DOHH2 (cell line): ENCODE measurements around the gene HSD17B3.

Experiments
- H3F3A ChIP-seq: fragments of 200-600 bp; sonication (generic), shearing (Covaris generic); 2 replicates; pipeline ENCODE4 v1.6.0; 2016; ENCODE audit warnings: antibody characterized with exemption, mild to moderate bottlenecking; ENCODE audit not compliant: control insufficient read depth, insufficient read depth
- H3K27ac ChIP-seq: fragments of 200-600 bp; sonication (generic); 2 replicates; pipeline ENCODE4 v1.5.1; 2014; ENCODE audit warnings: low read depth, mild to moderate bottlenecking, low read length, moderate library complexity
- H3K27me3 ChIP-seq: fragments of 200-600 bp; sonication (generic); 2 replicates; pipeline ENCODE4 v1.6.1; 2014; ENCODE audit warnings: mild to moderate bottlenecking, low read length, mixed read lengths; ENCODE audit not compliant: control insufficient read depth
- H3K36me3 ChIP-seq: fragments of 200-600 bp; sonication (generic); 2 replicates; pipeline ENCODE4 v1.6.1; 2014; ENCODE audit warnings: mild to moderate bottlenecking, low read length, moderate library complexity, mixed read lengths; ENCODE audit not compliant: control insufficient read depth
- H3K4me1 ChIP-seq: fragments of 200-600 bp; sonication (generic); 2 replicates; pipeline ENCODE4 v1.6.1; 2014; ENCODE audit warnings: mild to moderate bottlenecking, low read length, mixed read lengths; ENCODE audit not compliant: control insufficient read depth
- H3K4me2 ChIP-seq: fragments of 200-600 bp; sonication (generic); 2 replicates; pipeline ENCODE4 v1.6.0; 2014; ENCODE audit warnings: mild to moderate bottlenecking, low read length, moderate library complexity
- H3K4me3 ChIP-seq: fragments of 200-600 bp; sonication (generic); 2 replicates; pipeline ENCODE4 v1.5.1; 2014; ENCODE audit warnings: mild to moderate bottlenecking, low read length, mixed read lengths
- H3K79me2 ChIP-seq: fragments of 200-600 bp; sonication (generic); 2 replicates; pipeline ENCODE4 v1.6.1; 2014; ENCODE audit warnings: mild to moderate bottlenecking, low read length, mixed read lengths; ENCODE audit not compliant: control insufficient read depth
- H3K9me2 ChIP-seq: fragments of 200-600 bp; sonication (generic); replicated peaks from 2 replicates; pipeline ENCODE4 v1.6.1; 2014; ENCODE audit warnings: mild to moderate bottlenecking, low read length, mixed read lengths; ENCODE audit not compliant: control insufficient read depth
- H3K9me3 ChIP-seq: fragments of 200-600 bp; sonication (generic); 2 replicates; pipeline ENCODE4 v1.6.1; 2014; ENCODE audit warnings: antibody characterized with exemption, low read length, mixed read lengths; ENCODE audit not compliant: control insufficient read depth, insufficient read depth
- H4K20me1 ChIP-seq: fragments of 200-600 bp; sonication (generic); 2 replicates; pipeline ENCODE4 v1.6.0; 2014; ENCODE audit warnings: low read depth, mild to moderate bottlenecking, antibody characterized with exemption, low read length, moderate library complexity; ENCODE audit not compliant: control insufficient read depth, insufficient read depth
- CTCF ChIP-seq: fragments of 200-600 bp; sonication (generic); IDR thresholded peaks from one replicate; pipeline ENCODE4 v1.5.1; 2014; ENCODE audit warnings: antibody characterized with exemption, mild to moderate bottlenecking, low read depth, low read length; ENCODE audit not compliant: poor library complexity, severe bottlenecking
- EZH2phosphoT487 ChIP-seq: fragments of 200-600 bp; sonication (generic); IDR thresholded peaks from 2 replicates; pipeline ENCODE4 v1.6.1; 2017; ENCODE audit warnings: borderline replicate concordance, mild to moderate bottlenecking, antibody characterized with exemption, low read length, moderate library complexity, mixed read lengths

The HSD17B3 gene

GRCh38 chr9:96217294-96217707 is 84.7 kb downstream of the HSD17B3 start:
- Histone ChIP-seq H4K20me1 (no peaks in the 10 kb centered on the region), H3K27me3 (peaks cover 5% of the 10 kb centered on the region), H3K79me2 (no peaks in the 10 kb centered on the region), H3K9me3 (no peaks in the 10 kb centered on the region), H3F3A (no peaks in the 10 kb centered on the region), H3K4me1 (peaks cover 7% of the 10 kb centered on the region), H3K4me3 (no peak overlapping the region), H3K9me2 (no peaks in the 10 kb centered on the region), H3K27ac (no peak overlapping the region), H3K36me3 (no peaks in the 10 kb centered on the region), H3K4me2 (no peak overlapping the region)
- TF ChIP-seq CTCF: no peak
- TF ChIP-seq EZH2phosphoT487: no peak

GRCh38 chr9:96216583-96216982 is 85.4 kb downstream of the HSD17B3 start:
- H3K79me2 ChIP-seq: no peaks in the 10 kb centered on the region
- H3K4me1 ChIP-seq: peaks cover 7% of the 10 kb centered on the region
- H3K4me2 ChIP-seq: no peak overlapping the region
- H3K9me2 ChIP-seq: no peaks in the 10 kb centered on the region
- TF ChIP-seq EZH2phosphoT487 (no peak), CTCF (no peak)
- H4K20me1 ChIP-seq: no peaks in the 10 kb centered on the region
- H3K4me3 ChIP-seq: no peak overlapping the region
- peaks cover 5% of the 10 kb centered on the region for H3K27me3 ChIP-seq
- no peaks in the 10 kb centered on the region for H3K36me3 ChIP-seq
- H3F3A ChIP-seq: no peaks in the 10 kb centered on the region
- H3K27ac ChIP-seq: no peak overlapping the region
- no peaks in the 10 kb centered on the region for H3K9me3 ChIP-seq

DNA sequence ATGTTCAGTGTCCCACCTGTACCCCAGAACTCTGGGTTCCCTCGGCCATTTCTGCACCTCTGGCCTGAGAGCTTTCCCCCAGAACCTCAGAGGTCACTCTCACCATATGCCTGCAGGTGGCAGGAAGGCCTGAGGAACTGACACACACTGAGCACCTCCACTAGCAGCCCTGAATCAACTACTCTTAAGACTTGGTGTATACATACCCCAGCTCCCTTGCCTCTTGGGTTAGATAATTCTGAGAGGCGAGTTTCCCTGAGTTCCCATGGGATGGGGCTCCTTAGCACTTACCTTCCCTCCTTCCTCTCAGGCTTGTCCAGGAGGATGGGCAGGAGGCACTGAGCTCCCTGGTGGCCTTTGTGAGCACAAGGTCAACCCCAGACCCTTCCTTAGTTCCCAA is 86.1 kb downstream of the HSD17B3 start:
- TF ChIP-seq EZH2phosphoT487: no peak
- no peak for TF ChIP-seq CTCF
- Histone ChIP-seq H3K4me1 (peaks cover 7% of the 10 kb centered on the region), H3K9me2 (no peaks in the 10 kb centered on the region), H3F3A (no peaks in the 10 kb centered on the region), H3K27me3 (peaks cover 5% of the 10 kb centered on the region), H3K9me3 (no peaks in the 10 kb centered on the region), H3K4me3 (no peak overlapping the region), H3K4me2 (no peak overlapping the region), H3K27ac (no peak overlapping the region), H3K79me2 (no peaks in the 10 kb centered on the region), H4K20me1 (no peaks in the 10 kb centered on the region), H3K36me3 (no peaks in the 10 kb centered on the region)

- TF ChIP-seq EZH2phosphoT487 (no peak), CTCF (no peak)
- H3K4me1 ChIP-seq: peaks cover 7% of the 10 kb centered on the region
These were observed 87.3 kb downstream of the HSD17B3 start for GRCh38 chr9:96214635-96215034.

More at GRCh38 chr9:96214635-96215034, 87.3 kb downstream of the HSD17B3 start:
- Histone ChIP-seq H3K4me2 (no peak overlapping the region), H3K79me2 (no peaks in the 10 kb centered on the region), H3K36me3 (no peaks in the 10 kb centered on the region), H3K9me2 (no peaks in the 10 kb centered on the region), H3K27me3 (peaks cover 5% of the 10 kb centered on the region), H3K9me3 (no peaks in the 10 kb centered on the region), H3K4me3 (no peak overlapping the region), H3F3A (no peaks in the 10 kb centered on the region), H3K27ac (no peak overlapping the region), H4K20me1 (no peaks in the 10 kb centered on the region)
